PC-3 (cell line): ENCODE measurements around the gene CCDC28A.

Source experiments
- CTCF ChIP-seq: fragments of 300-600 bp; sonication (generic); conservative IDR thresholded peaks from 2 replicates; pipeline ENCODE4 v1.5.1; 2017; ENCODE audit warnings: antibody characterized with exemption, low read depth, mild to moderate bottlenecking, low read length
- EZH2 ChIP-seq: fragments of 300-600 bp; sonication (generic); IDR thresholded peaks from one replicate; pipeline ENCODE4 v1.6.1; 2017; ENCODE audit warnings: antibody characterized with exemption, mild to moderate bottlenecking, low read length; ENCODE audit not compliant: unreplicated experiment

GRCh38 chr6:138811866-138812265, 38.3 kb downstream of the CCDC28A start:
- TF ChIP-seq CTCF (no peak), EZH2 (no peak)
